HCT116 (cell line): ENCODE results near the gene TSPOAP1. TPM values are rescaled to one million over a fixed set of nuclear protein-coding genes. Genes with fewer than 3 reads are reported as not detected.

Experiments used
- ATAC-seq: fragments of 200-7000 bp; cut with Tn5 transposase; 2 replicates; pipeline ENCODE4 v1.9.1; 2020; ENCODE audit warnings: mild to moderate bottlenecking, moderate library complexity
- BruUV-seq: library from RNA; stranded (reverse); fragments of 400-500 nt; replicated peaks from 2 replicates; lab custom pipeline; 2021; lab: Mats Ljungman, UMichigan
- CTCF ChIA-PET: fragments of 300-600 bp; sonication (Branson Sonifier 250); formaldehyde crosslinking; loops from one replicate; lab custom pipeline; 2021; ENCODE audit warnings: antibody characterized with exemption; lab: Charles Lee
- POLR2A ChIA-PET: fragments of 300-600, 350-600 bp; sonication (Branson Sonifier 250); formaldehyde crosslinking; loops from one replicate; lab custom pipeline; 2021; ENCODE audit warnings: antibody characterized with exemption; lab: Charles Lee
- RAD21 ChIA-PET, 2 experiments: fragments of 300-600 bp; sonication (Branson Sonifier 250); formaldehyde crosslinking; loops; one replicate each; lab custom pipeline; 2023; ENCODE audit warnings: low total read pairs in 2 of 2; ENCODE audit not compliant: uncharacterized antibody in 2 of 2, unreplicated experiment in 2 of 2, low non-redundant PET in 1 of 2; lab: Charles Lee
- DNase-seq: peaks from one replicate; pipeline ENCODE4 v3.0.0-alpha.2; 2010; ENCODE audit warnings: low read depth, low spot score
- H2AFZ ChIP-seq: fragments of 200-600 bp; shearing (Covaris generic), sonication (generic); 2 replicates; pipeline ENCODE4 v1.6.1; 2017; ENCODE audit warnings: low read depth, mixed run types, mixed read lengths, antibody characterized with exemption, low read length; ENCODE audit not compliant: poor library complexity, severe bottlenecking
- H3K27ac ChIP-seq: 2 replicates; pipeline ENCODE4 v1.5.1; 2012; ENCODE audit warnings: low read depth, low read length
- H3K27me3 ChIP-seq: fragments of 200-600 bp; sonication (generic); 2 replicates; pipeline ENCODE4 v1.6.1; 2016; ENCODE audit warnings: mixed run types, low read length, mixed read lengths; ENCODE audit not compliant: insufficient read depth
- H3K36me3 ChIP-seq, 2 experiments: fragments of 200-500 bp in 1 of 2; fragments of 200-600 bp in 1 of 2; sonication (Bioruptor generic) in 1 of 2; sonication (generic) in 1 of 2; 2 replicates each; pipeline versions ENCODE4 v1.5.1 to v1.6.1; 2014 to 2016; ENCODE audit warnings: low read length in 2 of 2, inconsistent platforms in 1 of 2, mixed read lengths in 1 of 2, mixed run types in 1 of 2; ENCODE audit not compliant: insufficient read depth in 2 of 2, control insufficient read depth in 1 of 2
- H3K4me1 ChIP-seq, 2 experiments: fragments of 200-600 bp in 1 of 2; sonication (generic) in 1 of 2; 2 replicates each; pipeline versions ENCODE4 v1.5.1 to v1.6.1; 2012 to 2017; ENCODE audit warnings: low read length in 2 of 2, inconsistent platforms in 1 of 2, mild to moderate bottlenecking in 1 of 2, mixed read lengths in 1 of 2, mixed run types in 1 of 2, moderate library complexity in 1 of 2; ENCODE audit not compliant: insufficient read depth in 2 of 2, control insufficient read depth in 1 of 2
- H3K4me2 ChIP-seq: fragments of 200-600 bp; sonication (generic); 2 replicates; pipeline ENCODE4 v1.6.1; 2017; ENCODE audit warnings: mixed run types, low read length, mixed read lengths
- H3K4me3 ChIP-seq, 2 experiments: fragments of 200-600 bp in 1 of 2; sonication (generic) in 1 of 2; replicated peaks in 1 of 2; 2 replicates each; pipeline ENCODE4 v1.5.1; 2011 to 2016; ENCODE audit warnings: low read length in 2 of 2, control low read depth in 1 of 2, low read depth in 1 of 2, mild to moderate bottlenecking in 1 of 2, mixed read lengths in 1 of 2, mixed run types in 1 of 2
- H3K79me2 ChIP-seq: fragments of 200-600 bp; sonication (generic); 2 replicates; pipeline ENCODE4 v1.6.1; 2017; ENCODE audit warnings: mild to moderate bottlenecking, mixed run types, low read length, moderate library complexity, mixed read lengths; ENCODE audit not compliant: insufficient read depth
- H3K9ac ChIP-seq: fragments of 200-600 bp; sonication (generic); 2 replicates; pipeline ENCODE4 v1.6.1; 2016; ENCODE audit warnings: low read length, mixed read lengths
- H3K9me2 ChIP-seq: fragments of 200-600 bp; sonication (generic), shearing (Covaris generic); 2 replicates; pipeline ENCODE4 v1.6.1; 2017; ENCODE audit warnings: mixed run types, mild to moderate bottlenecking, moderate library complexity; ENCODE audit not compliant: insufficient read depth
- H3K9me3 ChIP-seq, 2 experiments: fragments of 200-500 bp in 1 of 2; fragments of 200-600 bp in 1 of 2; sonication (Bioruptor generic) in 1 of 2; sonication (generic) in 1 of 2; 2 replicates each; pipeline ENCODE4 v1.6.1; 2014 to 2017; ENCODE audit warnings: low read length in 2 of 2, mixed read lengths in 2 of 2, inconsistent platforms in 1 of 2, low read depth in 1 of 2, mild to moderate bottlenecking in 1 of 2, mixed run types in 1 of 2, moderate library complexity in 1 of 2; ENCODE audit not compliant: control insufficient read depth in 1 of 2, insufficient read depth in 1 of 2
- H4K20me1 ChIP-seq: fragments of 200-600 bp; sonication (generic), shearing (Covaris generic); 2 replicates; pipeline ENCODE4 v1.6.1; 2017; ENCODE audit warnings: mixed run types, mild to moderate bottlenecking, moderate library complexity; ENCODE audit not compliant: insufficient read depth
- CBX3 ChIP-seq: IDR thresholded peaks from 2 replicates; pipeline ENCODE4 v1.6.1; 2012; ENCODE audit warnings: low read depth
- CEBPB ChIP-seq: IDR thresholded peaks from 2 replicates; pipeline ENCODE4 v1.6.1; 2012; ENCODE audit warnings: low read depth
- EGR1 ChIP-seq: IDR thresholded peaks from 2 replicates; pipeline ENCODE4 v1.6.1; 2012; ENCODE audit warnings: low read depth
- EZH2 ChIP-seq: fragments of 200-600 bp; sonication (generic); IDR thresholded peaks from 2 replicates; pipeline ENCODE4 v1.6.1; 2017; ENCODE audit warnings: antibody characterized with exemption, mixed run types
- EZH2phosphoT487 ChIP-seq: fragments of 200-600 bp; IDR thresholded peaks from 2 replicates; pipeline ENCODE4 v1.6.1; 2018; ENCODE audit warnings: antibody characterized with exemption, borderline replicate concordance
- JUND ChIP-seq: IDR thresholded peaks from 2 replicates; pipeline ENCODE4 v1.6.1; 2012
- POLR2A ChIP-seq: IDR thresholded peaks from 2 replicates; pipeline ENCODE4 v1.7.0; 2011; ENCODE audit warnings: borderline replicate concordance; ENCODE audit not compliant: insufficient read depth, insufficient read length; ENCODE audit errors: extremely low read depth
- RAD21 ChIP-seq: IDR thresholded peaks from 2 replicates; pipeline ENCODE4 v1.6.1; 2012; ENCODE audit warnings: low read depth, mild to moderate bottlenecking
- SIN3A ChIP-seq: IDR thresholded peaks from 2 replicates; pipeline ENCODE4 v1.6.1; 2012; ENCODE audit warnings: low read depth
- SP1 ChIP-seq: IDR thresholded peaks from 2 replicates; pipeline ENCODE4 v1.6.1; 2012; ENCODE audit warnings: low read depth
- SRF ChIP-seq: IDR thresholded peaks from 2 replicates; pipeline ENCODE4 v1.6.1; 2012; ENCODE audit warnings: low read depth
- TCF7L2 ChIP-seq: IDR thresholded peaks from 2 replicates; pipeline ENCODE4 v1.7.0; 2011; ENCODE audit warnings: borderline replicate concordance, inconsistent platforms; ENCODE audit not compliant: insufficient read depth, insufficient read length; ENCODE audit errors: extremely low read depth
- YY1 ChIP-seq: IDR thresholded peaks from 2 replicates; pipeline ENCODE4 v1.6.1; 2011; ENCODE audit warnings: low read length, low read depth, moderate library complexity, mild to moderate bottlenecking; ENCODE audit not compliant: insufficient replicate concordance; ENCODE audit errors: extremely low read depth
- ZFX ChIP-seq: fragments of 450-650 bp; IDR thresholded peaks from 2 replicates; pipeline ENCODE4 v1.6.1; 2017
- ZNF274 ChIP-seq: fragments of 200-500 bp; sonication (Bioruptor generic); IDR thresholded peaks from 2 replicates; pipeline ENCODE4 v1.6.1; 2014; ENCODE audit warnings: mild to moderate bottlenecking, low read depth, low read length, inconsistent platforms
- intact Hi-C: fragments of 100-400 bp; cut with micrococcal nuclease; formaldehyde crosslinking; loops from 2 replicates; pipeline ENCODE4 v1.10.0; 2022
- total RNA-seq: library from RNA; stranded (reverse); gene quantifications from one replicate; pipeline ENCODE4 v1.2.1, GENCODE V29; 2021; ENCODE audit not compliant: unreplicated experiment
- TF ChIP-seq, protein P1 (sequence below): IDR thresholded peaks from 2 replicates; pipeline ENCODE4 v1.6.1; 2011; ENCODE audit warnings: mild to moderate bottlenecking, low read length, moderate library complexity; ENCODE audit not compliant: insufficient replicate concordance; ENCODE audit errors: extremely low read depth
- TF ChIP-seq, protein P2 (sequence below): IDR thresholded peaks from 2 replicates; pipeline ENCODE4 v1.6.1; 2012; ENCODE audit warnings: low read depth

The TSPOAP1 gene
- total RNA-seq, 1 experiment from 2014 or later, result 0.27 TPM

DNA sequence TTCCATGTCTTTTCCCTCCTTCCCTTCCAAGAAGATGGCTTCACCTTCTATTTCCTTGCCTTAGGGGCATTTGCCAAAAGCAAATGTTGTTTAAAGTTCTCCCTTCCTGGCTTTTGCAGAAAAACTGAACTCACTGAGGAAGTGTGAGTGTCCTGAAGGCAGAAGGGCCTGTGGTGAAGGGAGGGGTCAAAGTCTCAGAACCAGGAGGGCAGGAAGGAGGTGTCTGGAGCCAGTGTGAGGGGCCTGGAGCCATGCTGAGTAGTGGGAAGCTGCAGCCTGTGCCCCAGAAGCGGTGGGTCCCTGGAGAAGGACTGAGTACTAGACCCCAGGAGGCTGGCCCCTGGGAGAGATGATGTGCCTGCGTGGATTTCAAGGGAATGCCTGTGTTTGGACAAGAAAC, 47.2 kb upstream of the TSPOAP1 start:
- CTCF ChIA-PET, result interaction anchor here (2.2 kb wide), 1 partner anchor 42 kb away, joined by 6 read pairs; the partner anchor contains the start of gene RNF43
- Histone ChIP-seq H3K9me3 (no peaks in the 10 kb centered on the region), H3K9ac (no peak overlapping the region), H3K36me3 (peaks cover 0 to 15% of the 10 kb centered on the region in 2 experiments; a peak in 3 of 4 replicates), H3K27me3 (no peaks in the 10 kb centered on the region), H3K79me2 (peaks cover 88% of the 10 kb centered on the region), H3K4me3 (no peak overlapping the region), H3K4me2 (no peak overlapping the region), H4K20me1 (no peaks in the 10 kb centered on the region), H3K27ac (no peak overlapping the region), H2AFZ (no peak overlapping the region), H3K9me2 (no peaks in the 10 kb centered on the region), H3K4me1 (peaks cover 49 to 50% of the 10 kb centered on the region in 2 experiments)
- DNase-seq (no peak), ATAC-seq (no peak)
- RAD21 ChIA-PET, result no interaction called here
- intact Hi-C loops, result no loop called here
- POLR2A ChIA-PET, result no interaction called here
- BruUV-seq, result no TSS peak
- TF ChIP-seq CBX3 (no peak), JUND (no peak), SIN3A (no peak), ZFX (no peak), EZH2phosphoT487 (no peak), TCF7L2 (no peak), RAD21 (no peak), YY1 (no peak), SRF (no peak), CEBPB (no peak), SP1 (no peak)
- TF ChIP-seq, all 23 proteins: peak for 0

DNA sequence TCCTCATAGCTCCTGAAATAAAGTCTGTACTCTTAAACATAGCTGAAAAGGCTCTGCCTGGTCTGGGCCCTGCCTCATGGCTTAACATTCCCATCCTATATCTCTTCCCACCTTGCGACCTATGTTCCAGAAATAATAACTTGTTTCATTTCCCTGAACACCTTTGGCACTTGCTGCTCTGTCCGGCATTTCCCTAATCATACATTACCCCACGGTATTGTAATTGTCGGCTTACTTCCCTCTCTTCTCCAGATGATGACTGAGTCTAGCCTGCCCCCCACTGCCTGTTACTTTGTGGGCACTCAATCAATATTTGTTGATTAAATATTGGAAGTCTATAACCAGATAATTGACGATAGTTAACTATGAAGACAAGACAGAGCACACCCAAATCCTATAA, 46.7 kb upstream of the TSPOAP1 start:
- ATAC-seq (no peak), DNase-seq (no peak)
- Histone ChIP-seq H3K79me2 (peaks cover 83% of the 10 kb centered on the region), H3K27ac (no peak overlapping the region), H3K9me3 (no peaks in the 10 kb centered on the region), H3K9ac (no peak overlapping the region), H3K27me3 (no peaks in the 10 kb centered on the region), H3K4me2 (no peak overlapping the region), H3K36me3 (peaks cover 0 to 17% of the 10 kb centered on the region in 2 experiments; a peak in 3 of 4 replicates), H3K4me3 (no peak overlapping the region), H3K9me2 (no peaks in the 10 kb centered on the region), H3K4me1 (peaks cover 43 to 44% of the 10 kb centered on the region in 2 experiments), H4K20me1 (no peaks in the 10 kb centered on the region), H2AFZ (no peak overlapping the region)
- ChIA-PET CTCF (no interaction called here), RAD21 (no interaction called here), POLR2A (no interaction called here)
- no TSS peak for BruUV-seq
- intact Hi-C loops, result no loop called here
- TF ChIP-seq, protein P1, sequence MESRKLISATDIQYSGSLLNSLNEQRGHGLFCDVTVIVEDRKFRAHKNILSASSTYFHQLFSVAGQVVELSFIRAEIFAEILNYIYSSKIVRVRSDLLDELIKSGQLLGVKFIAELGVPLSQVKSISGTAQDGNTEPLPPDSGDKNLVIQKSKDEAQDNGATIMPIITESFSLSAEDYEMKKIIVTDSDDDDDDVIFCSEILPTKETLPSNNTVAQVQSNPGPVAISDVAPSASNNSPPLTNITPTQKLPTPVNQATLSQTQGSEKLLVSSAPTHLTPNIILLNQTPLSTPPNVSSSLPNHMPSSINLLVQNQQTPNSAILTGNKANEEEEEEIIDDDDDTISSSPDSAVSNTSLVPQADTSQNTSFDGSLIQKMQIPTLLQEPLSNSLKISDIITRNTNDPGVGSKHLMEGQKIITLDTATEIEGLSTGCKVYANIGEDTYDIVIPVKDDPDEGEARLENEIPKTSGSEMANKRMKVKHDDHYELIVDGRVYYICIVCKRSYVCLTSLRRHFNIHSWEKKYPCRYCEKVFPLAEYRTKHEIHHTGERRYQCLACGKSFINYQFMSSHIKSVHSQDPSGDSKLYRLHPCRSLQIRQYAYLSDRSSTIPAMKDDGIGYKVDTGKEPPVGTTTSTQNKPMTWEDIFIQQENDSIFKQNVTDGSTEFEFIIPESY, result no peak
- TF ChIP-seq POLR2A (no peak), ZNF274 (no peak), SIN3A (no peak), ZFX (no peak), EZH2 (no peak), RAD21 (no peak), SRF (no peak), EGR1 (no peak)
- TF ChIP-seq, protein P2, sequence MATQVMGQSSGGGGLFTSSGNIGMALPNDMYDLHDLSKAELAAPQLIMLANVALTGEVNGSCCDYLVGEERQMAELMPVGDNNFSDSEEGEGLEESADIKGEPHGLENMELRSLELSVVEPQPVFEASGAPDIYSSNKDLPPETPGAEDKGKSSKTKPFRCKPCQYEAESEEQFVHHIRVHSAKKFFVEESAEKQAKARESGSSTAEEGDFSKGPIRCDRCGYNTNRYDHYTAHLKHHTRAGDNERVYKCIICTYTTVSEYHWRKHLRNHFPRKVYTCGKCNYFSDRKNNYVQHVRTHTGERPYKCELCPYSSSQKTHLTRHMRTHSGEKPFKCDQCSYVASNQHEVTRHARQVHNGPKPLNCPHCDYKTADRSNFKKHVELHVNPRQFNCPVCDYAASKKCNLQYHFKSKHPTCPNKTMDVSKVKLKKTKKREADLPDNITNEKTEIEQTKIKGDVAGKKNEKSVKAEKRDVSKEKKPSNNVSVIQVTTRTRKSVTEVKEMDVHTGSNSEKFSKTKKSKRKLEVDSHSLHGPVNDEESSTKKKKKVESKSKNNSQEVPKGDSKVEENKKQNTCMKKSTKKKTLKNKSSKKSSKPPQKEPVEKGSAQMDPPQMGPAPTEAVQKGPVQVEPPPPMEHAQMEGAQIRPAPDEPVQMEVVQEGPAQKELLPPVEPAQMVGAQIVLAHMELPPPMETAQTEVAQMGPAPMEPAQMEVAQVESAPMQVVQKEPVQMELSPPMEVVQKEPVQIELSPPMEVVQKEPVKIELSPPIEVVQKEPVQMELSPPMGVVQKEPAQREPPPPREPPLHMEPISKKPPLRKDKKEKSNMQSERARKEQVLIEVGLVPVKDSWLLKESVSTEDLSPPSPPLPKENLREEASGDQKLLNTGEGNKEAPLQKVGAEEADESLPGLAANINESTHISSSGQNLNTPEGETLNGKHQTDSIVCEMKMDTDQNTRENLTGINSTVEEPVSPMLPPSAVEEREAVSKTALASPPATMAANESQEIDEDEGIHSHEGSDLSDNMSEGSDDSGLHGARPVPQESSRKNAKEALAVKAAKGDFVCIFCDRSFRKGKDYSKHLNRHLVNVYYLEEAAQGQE, result no peak
